D721Med (cell line): ENCODE data around the gene CCDC69.

Experiments used
- DNase-seq: peaks from one replicate; pipeline ENCODE4 v3.0.0; 2011; ENCODE audit warnings: low spot score; ENCODE audit not compliant: insufficient read length
- FAIRE-seq: peaks from 2 replicates; lab custom pipeline; 2011; peaks lifted over from hg19 to GRCh38; lab: Jason Lieb, UNC
- CTCF ChIP-seq: IDR thresholded peaks from 2 replicates; pipeline ENCODE4 v1.5.1; 2012; ENCODE audit warnings: mild to moderate bottlenecking, control low read depth; ENCODE audit not compliant: insufficient read depth; ENCODE audit errors: missing control alignments

CCDC69 gene

GRCh38 chr5:151155775-151156506 lies 68.0 kb downstream of the CCDC69 start:
- FAIRE-seq (no peak), DNase-seq (no peak)
- no peak for TF ChIP-seq CTCF

GRCh38 chr5:151154931-151155774 lies 68.7 kb downstream of the CCDC69 start:
- DNase-seq (no peak), FAIRE-seq (no peak)
- TF ChIP-seq CTCF: no peak

DNA sequence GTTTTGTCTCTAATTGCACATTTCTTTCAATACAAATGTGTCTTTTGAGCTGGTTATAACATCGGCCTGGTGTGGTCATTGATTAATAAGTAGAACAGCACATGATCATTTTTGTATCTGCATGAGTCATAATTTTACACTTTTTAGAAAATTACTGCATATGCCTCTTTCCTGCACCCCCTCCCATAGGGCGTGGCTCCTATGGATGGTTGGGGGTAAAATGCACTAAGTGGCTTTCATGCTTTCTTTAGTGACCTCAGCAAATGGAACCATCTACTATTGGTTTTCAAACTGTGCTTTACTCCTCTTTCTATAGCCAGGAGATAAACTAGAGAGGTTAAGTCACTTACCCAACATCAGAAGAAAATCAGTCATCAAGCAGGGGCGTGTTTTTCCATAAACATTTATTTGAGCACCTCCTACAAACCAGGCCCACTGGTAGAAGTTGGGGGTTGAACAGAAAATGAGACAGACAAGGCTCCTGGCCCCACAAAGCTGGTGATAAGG lies 70.1 kb downstream of the CCDC69 start:
- no peak for DNase-seq
- no peak for TF ChIP-seq CTCF
- no peak for FAIRE-seq

DNA sequence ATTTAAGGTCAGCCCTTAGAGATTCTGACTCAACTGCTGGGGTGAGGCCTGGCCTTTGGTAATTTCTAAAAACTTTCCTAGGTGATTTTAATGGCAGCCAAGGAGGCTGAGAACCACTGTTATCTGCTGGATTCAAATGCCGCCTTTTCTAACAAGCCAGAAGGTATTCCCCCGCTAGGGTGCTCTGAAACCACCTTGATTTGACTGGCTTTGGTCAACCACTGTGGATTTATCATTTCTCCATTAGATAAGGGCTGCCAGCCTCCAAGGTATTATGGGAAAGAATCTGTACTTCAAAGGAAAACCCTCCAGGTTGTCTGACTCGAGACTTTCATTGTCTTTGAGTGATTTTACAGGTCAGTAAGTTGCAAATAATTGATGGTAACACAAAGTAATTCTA lies 70.6 kb downstream of the CCDC69 start:
- no peak for FAIRE-seq
- TF ChIP-seq CTCF: no peak
- DNase-seq: no peak

GRCh38 chr5:151151793-151152192 lies 72.1 kb downstream of the CCDC69 start:
- no peak for TF ChIP-seq CTCF
- DNase-seq (no peak), FAIRE-seq (no peak)

DNA sequence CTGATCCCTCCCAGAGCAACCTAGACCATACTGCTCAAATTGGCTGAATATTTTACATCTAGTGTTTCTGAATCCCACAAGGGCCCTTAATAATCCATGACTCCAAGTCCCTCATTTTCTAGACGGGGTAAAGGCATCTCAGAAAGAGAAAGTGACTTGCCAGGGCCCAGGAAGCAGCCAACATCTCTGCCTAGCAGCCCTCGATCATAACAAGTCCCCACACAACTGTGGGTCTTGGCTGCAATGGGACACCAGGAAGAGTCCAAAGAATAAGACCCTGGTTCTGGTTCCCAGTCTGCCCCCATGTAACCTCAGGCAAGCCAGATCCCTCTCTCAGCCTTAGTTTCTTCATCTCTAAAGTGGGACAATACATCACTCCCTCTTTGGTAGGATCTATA lies 72.6 kb downstream of the CCDC69 start:
- FAIRE-seq (no peak), DNase-seq (no peak)
- TF ChIP-seq CTCF: no peak
